Keratinocyte (primary cell): ENCODE data around the gene ATP1A4. TPM values are rescaled to one million over a fixed set of nuclear protein-coding genes. Genes with fewer than 3 reads are reported as not detected.

ENCODE experiments used
- DNase-seq: peaks from one replicate; pipeline ENCODE4 v3.0.0-alpha.2; 2011; ENCODE audit warnings: low read depth, missing footprints, low spot score
- FAIRE-seq: peaks from 2 replicates; lab custom pipeline; 2011; peaks lifted over from hg19 to GRCh38; lab: Jason Lieb, UNC
- H2AFZ ChIP-seq: 2 replicates; pipeline ENCODE4 v1.6.0; 2012; ENCODE audit warnings: low read length, control low read depth, inconsistent platforms; ENCODE audit not compliant: control insufficient read depth
- H3K27ac ChIP-seq: 2 replicates; pipeline ENCODE4 v1.5.1; 2011; ENCODE audit warnings: low read length; ENCODE audit not compliant: control insufficient read depth, insufficient read depth
- H3K27me3 ChIP-seq: 3 replicates; pipeline ENCODE4 v1.6.0; 2011; ENCODE audit warnings: low read length; ENCODE audit not compliant: control insufficient read depth, insufficient read depth; ENCODE audit errors: extremely low read depth
- H3K36me3 ChIP-seq, 2 experiments: 2 replicates in 1 of 2; 3 replicates in 1 of 2; pipeline ENCODE4 v1.5.1; 2011; ENCODE audit warnings: low read length in 2 of 2, mild to moderate bottlenecking in 1 of 2; ENCODE audit not compliant: control insufficient read depth in 2 of 2, insufficient read depth in 2 of 2; ENCODE audit errors: extremely low read depth in 1 of 2
- H3K4me1 ChIP-seq: 3 replicates; pipeline ENCODE4 v1.5.1; 2011; ENCODE audit warnings: low read length; ENCODE audit not compliant: control insufficient read depth, insufficient read depth; ENCODE audit errors: extremely low read depth
- H3K4me2 ChIP-seq: 3 replicates; pipeline ENCODE4 v1.6.0; 2011; ENCODE audit warnings: low read depth, low read length; ENCODE audit not compliant: control insufficient read depth, insufficient read depth; ENCODE audit errors: extremely low read depth
- H3K4me3 ChIP-seq, 3 experiments: fragments of 200-600 bp in 1 of 3; sonication (generic) in 1 of 3; 2 replicates in 2 of 3; 3 replicates in 1 of 3; pipeline ENCODE4 v1.5.1; 2011 to 2016; ENCODE audit warnings: low read length in 3 of 3, mild to moderate bottlenecking in 3 of 3, control low read depth in 2 of 3, inconsistent platforms in 1 of 3, low read depth in 1 of 3, mixed read lengths in 1 of 3, mixed run types in 1 of 3, moderate library complexity in 1 of 3; ENCODE audit not compliant: control insufficient read depth in 2 of 3, insufficient read depth in 2 of 3; ENCODE audit errors: extremely low read depth in 1 of 3
- H3K79me2 ChIP-seq: 2 replicates; pipeline ENCODE4 v1.6.0; 2012; ENCODE audit warnings: low read length; ENCODE audit not compliant: control insufficient read depth, insufficient read depth
- H3K9ac ChIP-seq: 3 replicates; pipeline ENCODE4 v1.6.0; 2011; ENCODE audit warnings: low read length; ENCODE audit not compliant: control insufficient read depth, insufficient read depth; ENCODE audit errors: extremely low read depth
- H3K9me1 ChIP-seq: 3 replicates; pipeline ENCODE4 v1.6.0; 2011; ENCODE audit warnings: low read length; ENCODE audit not compliant: control insufficient read depth, insufficient read depth; ENCODE audit errors: extremely low read depth
- H3K9me3 ChIP-seq: 2 replicates; pipeline ENCODE4 v1.5.1; 2012; ENCODE audit warnings: low read depth, low read length; ENCODE audit not compliant: control insufficient read depth
- H4K20me1 ChIP-seq: 3 replicates; pipeline ENCODE4 v1.6.0; 2011; ENCODE audit warnings: low read length; ENCODE audit not compliant: control insufficient read depth, insufficient read depth; ENCODE audit errors: extremely low read depth
- EZH2 ChIP-seq: IDR thresholded peaks from one replicate; pipeline ENCODE4 v1.6.1; 2012; ENCODE audit warnings: inconsistent platforms, mild to moderate bottlenecking, low read length, moderate library complexity
- dilution Hi-C: fragments of 300-500 bp; cut with MboI; formaldehyde crosslinking; loops from one replicate; pipeline ENCODE4 v1.7.0; 2020; ENCODE audit warnings: low sequenced_read_pairs; ENCODE audit not compliant: extremely low pct_ligation_motif_present
- polyA plus RNA-seq, 5 experiments: library from polyadenylated mRNA; depleted of rRNA in 3 of 5; stranded (reverse) in 3 of 5; stranded (forward) in 1 of 5; unstranded in 1 of 5; fragments of >200 nt; gene quantifications; 1 replicate in 1 of 5; 2 replicates in 3 of 5; 3 replicates in 1 of 5; pipeline versions ENCODE4 v1.2.1 to v1.2.3, GENCODE V29; 2011 to 2012; ENCODE audit warnings: missing spikeins in 2 of 5, low read depth in 1 of 5, low replicate concordance in 1 of 5
- TF ChIP-seq, protein P1 (sequence below), 3 experiments: IDR thresholded peaks in 1 of 3; conservative IDR thresholded peaks in 1 of 3; optimal IDR thresholded peaks in 1 of 3; 2 replicates in 2 of 3; 3 replicates in 1 of 3; pipeline versions ENCODE3 to v1.5.1; 2011; ENCODE audit warnings: low read length in 3 of 3, mild to moderate bottlenecking in 3 of 3, moderate library complexity in 2 of 3, control low read depth in 1 of 3, inconsistent platforms in 1 of 3; ENCODE audit not compliant: insufficient read depth in 2 of 3; ENCODE audit errors: extremely low read depth in 1 of 3

The ATP1A4 gene
- polyA plus RNA-seq, 1 donor (not counting 4 experiments of a cell fraction or from before 2014, with no cell fraction given): not detected

DNA sequence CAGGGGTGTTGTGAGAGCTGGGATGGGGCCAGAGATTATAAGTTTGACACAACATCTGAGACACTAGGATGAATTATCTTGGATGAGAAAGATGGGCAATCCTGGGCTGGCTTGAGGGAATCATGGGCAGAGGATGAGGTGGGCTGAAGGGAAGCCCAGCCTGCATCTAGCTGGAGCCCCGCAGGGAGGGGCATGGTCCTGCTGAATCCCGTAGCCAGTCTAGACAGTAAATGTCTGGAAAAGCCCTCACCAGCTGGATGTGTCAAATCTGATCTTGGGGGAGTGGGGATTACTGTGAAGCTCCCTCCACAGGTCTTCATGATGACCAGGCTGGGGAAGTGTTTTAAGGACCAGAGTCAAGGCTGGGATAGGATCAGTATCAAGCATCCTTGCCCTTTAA is 35.3 kb downstream of the ATP1A4 start:
- Histone ChIP-seq H3K4me2 (no peak overlapping the region), H3K27me3 (peaks cover 13% of the 10 kb centered on the region), H3K36me3 (no peaks in the 10 kb centered on the region), H3K79me2 (no peaks in the 10 kb centered on the region), H3K27ac (no peak overlapping the region), H2AFZ (no peak overlapping the region), H3K4me3 (no peak overlapping the region), H3K9ac (no peak overlapping the region), H3K9me1 (no peaks in the 10 kb centered on the region), H3K4me1 (no peaks in the 10 kb centered on the region), H3K9me3 (no peaks in the 10 kb centered on the region), H4K20me1 (no peaks in the 10 kb centered on the region)
- no peak for DNase-seq
- no peak for FAIRE-seq
- dilution Hi-C loops: no loop called here
- no peak for TF ChIP-seq EZH2
- TF ChIP-seq, protein P1, sequence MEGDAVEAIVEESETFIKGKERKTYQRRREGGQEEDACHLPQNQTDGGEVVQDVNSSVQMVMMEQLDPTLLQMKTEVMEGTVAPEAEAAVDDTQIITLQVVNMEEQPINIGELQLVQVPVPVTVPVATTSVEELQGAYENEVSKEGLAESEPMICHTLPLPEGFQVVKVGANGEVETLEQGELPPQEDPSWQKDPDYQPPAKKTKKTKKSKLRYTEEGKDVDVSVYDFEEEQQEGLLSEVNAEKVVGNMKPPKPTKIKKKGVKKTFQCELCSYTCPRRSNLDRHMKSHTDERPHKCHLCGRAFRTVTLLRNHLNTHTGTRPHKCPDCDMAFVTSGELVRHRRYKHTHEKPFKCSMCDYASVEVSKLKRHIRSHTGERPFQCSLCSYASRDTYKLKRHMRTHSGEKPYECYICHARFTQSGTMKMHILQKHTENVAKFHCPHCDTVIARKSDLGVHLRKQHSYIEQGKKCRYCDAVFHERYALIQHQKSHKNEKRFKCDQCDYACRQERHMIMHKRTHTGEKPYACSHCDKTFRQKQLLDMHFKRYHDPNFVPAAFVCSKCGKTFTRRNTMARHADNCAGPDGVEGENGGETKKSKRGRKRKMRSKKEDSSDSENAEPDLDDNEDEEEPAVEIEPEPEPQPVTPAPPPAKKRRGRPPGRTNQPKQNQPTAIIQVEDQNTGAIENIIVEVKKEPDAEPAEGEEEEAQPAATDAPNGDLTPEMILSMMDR (optimal IDR thresholded peaks at IDR 0.05 in 1 of 3, IDR thresholded peaks at IDR 0.05 in 1 of 3, conservative IDR thresholded peaks at IDR 0.05 in 1 of 3; ENCODE audit: extremely low read depth in 1 of 3, insufficient read depth in 2 of 3, low read length in 3 of 3): no peak

DNA sequence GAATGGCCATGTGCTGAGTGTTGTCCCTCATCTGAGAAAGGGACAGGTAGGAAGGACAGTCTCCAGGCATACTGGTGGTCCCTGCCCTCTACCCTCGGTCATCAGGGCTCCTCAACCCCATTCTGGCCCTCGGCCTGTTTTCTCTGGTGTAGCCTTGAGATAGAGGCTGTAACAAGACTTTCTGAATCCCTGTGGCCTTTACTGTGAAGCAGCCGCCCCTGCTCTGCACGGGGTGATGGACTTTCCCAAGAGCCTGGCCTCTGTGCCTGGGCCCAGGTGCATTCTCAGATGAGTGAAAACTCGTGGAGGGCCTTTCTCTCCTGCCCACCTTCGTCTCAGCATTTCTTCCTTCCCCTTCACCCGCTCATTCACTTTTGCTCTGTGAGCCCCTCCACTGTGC is 36.0 kb downstream of the ATP1A4 start:
- dilution Hi-C loops: no loop called here
- Histone ChIP-seq H3K36me3 (no peaks in the 10 kb centered on the region), H3K4me1 (no peaks in the 10 kb centered on the region), H3K27ac (no peak overlapping the region), H3K79me2 (no peaks in the 10 kb centered on the region), H4K20me1 (no peaks in the 10 kb centered on the region), H3K27me3 (peaks cover 13% of the 10 kb centered on the region), H2AFZ (no peak overlapping the region), H3K4me2 (no peak overlapping the region), H3K4me3 (no peak overlapping the region), H3K9me3 (no peaks in the 10 kb centered on the region), H3K9me1 (no peaks in the 10 kb centered on the region), H3K9ac (no peak overlapping the region)
- FAIRE-seq (no peak), DNase-seq (no peak)
- no peak for TF ChIP-seq EZH2
- TF ChIP-seq, protein P1 (optimal IDR thresholded peaks at IDR 0.05 in 1 of 3, IDR thresholded peaks at IDR 0.05 in 1 of 3, conservative IDR thresholded peaks at IDR 0.05 in 1 of 3; ENCODE audit: extremely low read depth in 1 of 3, insufficient read depth in 2 of 3, low read length in 3 of 3): no peak
